Thoracic aorta (tissue), 2 donors: ENCODE results near the gene NEU3. TPM values are rescaled to one million over a fixed set of nuclear protein-coding genes. Genes with fewer than 3 reads are reported as not detected.

Experiments
- ATAC-seq: fragments of 150-250 bp; one replicate; pipeline ENCODE4 v1.8.0; 2017; ENCODE audit warnings: low read depth; ENCODE audit not compliant: insufficient number of reproducible peaks, low FRiP score
- DNase-seq: peaks from one replicate; pipeline ENCODE4 v3.0.0-alpha.2; 2020; ENCODE audit warnings: low spot score
- H3K27ac ChIP-seq, 2 donors: fragments of 200-600 bp; sonication (generic); 1 replicate in 1 of 2; 2 replicates in 1 of 2; pipeline ENCODE4 v1.5.1; 2016; ENCODE audit warnings: mild to moderate bottlenecking in 2 of 2, moderate library complexity in 2 of 2
- H3K27me3 ChIP-seq: fragments of 200-600 bp; sonication (generic); replicated peaks from 2 replicates; pipeline ENCODE4 v1.6.0; 2016; ENCODE audit warnings: mild to moderate bottlenecking; ENCODE audit not compliant: insufficient read depth
- H3K36me3 ChIP-seq: fragments of 200-600 bp; sonication (generic); one replicate; pipeline ENCODE4 v1.5.1; 2016
- H3K4me1 ChIP-seq, 2 donors: fragments of 200-600 bp; sonication (generic); 1 replicate in 1 of 2; 2 replicates in 1 of 2; pipeline versions ENCODE4 v1.5.1 to v1.6.0; 2016; ENCODE audit warnings: low read depth in 2 of 2, mild to moderate bottlenecking in 1 of 2; ENCODE audit not compliant: control insufficient read depth in 1 of 2
- H3K4me3 ChIP-seq: fragments of 200-600 bp; sonication (generic); 2 replicates; pipeline ENCODE4 v1.5.1; 2016; ENCODE audit warnings: mild to moderate bottlenecking
- H3K9me3 ChIP-seq: fragments of 200-600 bp; sonication (generic); 2 replicates; pipeline ENCODE4 v1.5.1; 2016
- total RNA-seq, 2 donors: library from RNA; depleted of rRNA; stranded (reverse); fragments of >200 nt; gene quantifications; one replicate each; pipeline versions ENCODE4 v1.1.0 to v1.2.3, GENCODE V29; 2016
- TF ChIP-seq, protein P1 (sequence below): fragments of 200-600 bp; sonication (generic); IDR thresholded peaks from one replicate; pipeline ENCODE4 v1.5.1; 2019; ENCODE audit warnings: antibody characterized with exemption

NEU3 gene, protein sequence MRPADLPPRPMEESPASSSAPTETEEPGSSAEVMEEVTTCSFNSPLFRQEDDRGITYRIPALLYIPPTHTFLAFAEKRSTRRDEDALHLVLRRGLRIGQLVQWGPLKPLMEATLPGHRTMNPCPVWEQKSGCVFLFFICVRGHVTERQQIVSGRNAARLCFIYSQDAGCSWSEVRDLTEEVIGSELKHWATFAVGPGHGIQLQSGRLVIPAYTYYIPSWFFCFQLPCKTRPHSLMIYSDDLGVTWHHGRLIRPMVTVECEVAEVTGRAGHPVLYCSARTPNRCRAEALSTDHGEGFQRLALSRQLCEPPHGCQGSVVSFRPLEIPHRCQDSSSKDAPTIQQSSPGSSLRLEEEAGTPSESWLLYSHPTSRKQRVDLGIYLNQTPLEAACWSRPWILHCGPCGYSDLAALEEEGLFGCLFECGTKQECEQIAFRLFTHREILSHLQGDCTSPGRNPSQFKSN
- 10 to 100 TPM; 11.9 to 23.3 TPM for total RNA-seq

DNA sequence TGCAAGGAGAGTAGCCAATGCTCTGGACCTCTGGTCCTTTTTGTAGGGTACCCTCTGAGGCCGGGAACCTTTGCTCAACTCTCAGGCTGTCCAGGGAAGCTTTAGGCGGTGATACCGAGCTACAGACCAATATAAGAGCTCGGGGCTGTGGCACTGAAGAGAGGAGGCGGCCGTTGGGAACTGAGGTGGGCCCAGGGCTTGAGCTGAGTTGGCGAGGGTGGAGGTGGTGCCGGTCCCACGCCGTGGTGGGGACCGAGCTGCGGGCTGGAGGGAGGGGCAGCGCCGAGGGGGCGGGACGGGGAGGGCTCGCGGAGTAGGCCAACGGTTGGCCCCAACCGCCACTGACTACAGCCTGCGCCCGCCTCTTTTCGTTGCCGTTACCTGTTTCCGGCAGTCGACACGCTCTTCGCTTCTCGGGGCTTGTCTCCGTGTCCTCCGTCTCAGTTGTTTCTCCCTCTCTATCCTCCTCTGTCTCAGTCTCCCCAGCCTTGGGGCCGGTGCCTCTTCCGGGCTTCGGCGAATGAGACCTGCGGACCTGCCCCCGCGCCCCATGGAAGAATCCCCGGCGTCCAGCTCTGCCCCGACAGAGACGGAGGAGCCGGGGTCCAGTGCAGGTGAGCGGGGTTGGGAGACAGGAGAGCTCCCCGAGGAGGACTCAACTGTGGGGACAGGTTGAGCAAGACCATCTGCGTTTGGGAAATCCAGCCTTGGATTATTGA, at the start of gene NEU3:
NEU3 (plus strand) TSS at position 393 of the 719 bp plus-strand sequence; CDS start at position 521, 128 bp downstream.
- Histone ChIP-seq H3K4me3 (peak within 1 kb of the TSS; percentile 85), H3K4me1 (peaks cover 4 to 7% of the 10 kb centered on the region in 2 donors), H3K27me3 (no peaks in the 10 kb centered on the region), H3K27ac (peak within 1 kb of the TSS; percentile 75 to 78), H3K36me3 (peaks cover 3% of the 10 kb centered on the region), H3K9me3 (no peaks in the 10 kb centered on the region)
- TF ChIP-seq, protein P1, sequence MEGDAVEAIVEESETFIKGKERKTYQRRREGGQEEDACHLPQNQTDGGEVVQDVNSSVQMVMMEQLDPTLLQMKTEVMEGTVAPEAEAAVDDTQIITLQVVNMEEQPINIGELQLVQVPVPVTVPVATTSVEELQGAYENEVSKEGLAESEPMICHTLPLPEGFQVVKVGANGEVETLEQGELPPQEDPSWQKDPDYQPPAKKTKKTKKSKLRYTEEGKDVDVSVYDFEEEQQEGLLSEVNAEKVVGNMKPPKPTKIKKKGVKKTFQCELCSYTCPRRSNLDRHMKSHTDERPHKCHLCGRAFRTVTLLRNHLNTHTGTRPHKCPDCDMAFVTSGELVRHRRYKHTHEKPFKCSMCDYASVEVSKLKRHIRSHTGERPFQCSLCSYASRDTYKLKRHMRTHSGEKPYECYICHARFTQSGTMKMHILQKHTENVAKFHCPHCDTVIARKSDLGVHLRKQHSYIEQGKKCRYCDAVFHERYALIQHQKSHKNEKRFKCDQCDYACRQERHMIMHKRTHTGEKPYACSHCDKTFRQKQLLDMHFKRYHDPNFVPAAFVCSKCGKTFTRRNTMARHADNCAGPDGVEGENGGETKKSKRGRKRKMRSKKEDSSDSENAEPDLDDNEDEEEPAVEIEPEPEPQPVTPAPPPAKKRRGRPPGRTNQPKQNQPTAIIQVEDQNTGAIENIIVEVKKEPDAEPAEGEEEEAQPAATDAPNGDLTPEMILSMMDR, result no peak
- ATAC-seq, result peak; percentile 78
- DNase-seq, result peak; percentile 36

DNA sequence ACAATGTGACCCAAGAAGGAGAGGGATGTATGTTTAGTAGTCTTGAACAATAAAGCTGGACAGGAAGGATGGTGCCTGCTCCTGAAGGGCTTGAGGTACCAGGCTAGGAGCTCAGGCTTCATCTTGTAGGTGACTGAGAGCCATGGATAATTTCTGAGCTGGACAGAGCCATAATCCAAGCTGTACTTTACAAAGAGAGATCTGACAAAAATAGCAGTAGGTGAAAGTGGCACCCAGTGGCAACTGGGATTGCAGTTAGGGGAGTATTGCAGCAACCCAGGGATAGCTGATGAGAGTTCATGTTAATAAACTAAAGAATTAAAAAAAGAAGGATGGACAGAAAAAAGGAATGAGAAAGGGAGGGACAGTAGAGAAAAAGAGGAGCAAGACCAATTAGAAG, 47.2 kb upstream of the NEU3 start:
- no peak for DNase-seq
- Histone ChIP-seq H3K27me3 (no peaks in the 10 kb centered on the region), H3K4me3 (no peak overlapping the region), H3K27ac (no peak overlapping the region), H3K36me3 (peaks cover 24% of the 10 kb centered on the region), H3K9me3 (no peaks in the 10 kb centered on the region), H3K4me1 (peaks cover 0 to 4% of the 10 kb centered on the region in 2 donors)
- no peak for ATAC-seq
- TF ChIP-seq, protein P1, result no peak

DNA sequence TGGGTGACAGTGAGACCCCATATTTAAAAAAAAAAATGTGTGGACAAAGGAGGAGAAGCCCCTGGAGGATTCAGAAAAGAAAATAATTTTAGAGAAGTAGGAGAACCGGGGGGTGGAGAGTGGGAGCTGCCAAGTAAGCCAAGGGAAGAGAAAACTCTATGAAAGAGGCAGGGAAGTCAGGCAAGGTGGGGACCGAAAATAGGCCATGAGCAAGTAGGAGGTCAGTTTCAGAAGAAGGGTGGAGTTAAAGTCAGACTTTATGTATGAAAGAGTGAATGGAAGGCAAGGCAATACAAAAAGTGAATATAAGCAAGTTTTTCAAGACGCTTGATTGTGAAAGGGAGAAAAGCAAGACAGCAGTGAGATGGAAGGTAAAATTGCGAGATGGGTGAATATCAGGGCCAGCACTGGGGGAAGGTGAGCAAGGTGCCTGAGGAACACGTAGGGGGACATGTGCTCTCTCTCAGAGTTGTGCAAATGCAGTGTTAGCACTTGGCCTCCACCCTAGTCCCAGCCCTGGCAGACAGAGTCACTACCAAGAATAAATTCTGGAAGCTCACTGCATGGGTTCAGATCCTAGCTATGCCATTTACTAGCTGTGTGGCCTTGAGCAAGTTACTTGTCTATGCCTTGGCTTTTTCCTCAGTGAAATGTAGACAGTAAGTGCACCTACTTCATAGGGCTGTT, 46.5 kb upstream of the NEU3 start:
- H3K36me3 ChIP-seq, result peaks cover 21% of the 10 kb centered on the region
- ATAC-seq (no peak), DNase-seq (no peak)
- H3K9me3 ChIP-seq, result no peaks in the 10 kb centered on the region
- TF ChIP-seq, protein P1, result no peak
- H3K27me3 ChIP-seq, result no peaks in the 10 kb centered on the region
- H3K4me1 ChIP-seq, result peaks cover 0 to 4% of the 10 kb centered on the region in 2 donors
- no peak overlapping the region for H3K27ac ChIP-seq
- no peak overlapping the region for H3K4me3 ChIP-seq

DNA sequence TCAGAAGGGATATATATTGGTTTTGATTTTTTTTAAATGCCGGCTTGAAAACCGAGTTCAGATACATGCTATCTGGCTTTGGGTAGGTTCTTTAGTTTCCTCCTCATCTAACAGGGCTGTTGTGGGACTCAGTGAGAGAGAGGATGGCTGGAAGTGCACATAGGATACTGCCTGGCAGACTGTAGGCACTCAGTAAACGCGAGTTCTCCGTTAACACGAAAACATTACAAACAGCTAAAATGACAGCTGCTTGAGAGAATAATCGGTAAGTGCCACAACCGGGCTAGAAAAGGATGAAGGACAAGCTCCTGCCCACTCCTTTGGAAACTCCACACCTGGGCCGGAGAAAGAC, 40.2 kb upstream of the NEU3 start:
- Histone ChIP-seq H3K4me1 (peaks cover 6 to 39% of the 10 kb centered on the region in 2 donors), H3K9me3 (no peaks in the 10 kb centered on the region), H3K36me3 (peaks cover 9% of the 10 kb centered on the region), H3K27me3 (no peaks in the 10 kb centered on the region), H3K27ac (peak overlapping the region in 1 of 2 donors; percentile 59), H3K4me3 (peak overlapping the region; percentile 97)
- ATAC-seq, result no peak
- TF ChIP-seq, protein P1, result no peak
- DNase-seq, result no peak
